HCT116 (cell line): ENCODE results near the gene MYO3B. TPM values are rescaled to one million over a fixed set of nuclear protein-coding genes. Genes with fewer than 3 reads are reported as not detected.

ENCODE experiments used
- ATAC-seq: fragments of 200-7000 bp; cut with Tn5 transposase; 2 replicates; pipeline ENCODE4 v1.9.1; 2020; ENCODE audit warnings: mild to moderate bottlenecking, moderate library complexity
- BruUV-seq: library from RNA; stranded (reverse); fragments of 400-500 nt; replicated peaks from 2 replicates; lab custom pipeline; 2021; lab: Mats Ljungman, UMichigan
- CTCF ChIA-PET: fragments of 300-600 bp; sonication (Branson Sonifier 250); formaldehyde crosslinking; loops from one replicate; lab custom pipeline; 2021; ENCODE audit warnings: antibody characterized with exemption; lab: Charles Lee
- POLR2A ChIA-PET: fragments of 300-600, 350-600 bp; sonication (Branson Sonifier 250); formaldehyde crosslinking; loops from one replicate; lab custom pipeline; 2021; ENCODE audit warnings: antibody characterized with exemption; lab: Charles Lee
- RAD21 ChIA-PET, 2 experiments: fragments of 300-600 bp; sonication (Branson Sonifier 250); formaldehyde crosslinking; loops; one replicate each; lab custom pipeline; 2023; ENCODE audit warnings: low total read pairs in 2 of 2; ENCODE audit not compliant: uncharacterized antibody in 2 of 2, unreplicated experiment in 2 of 2, low non-redundant PET in 1 of 2; lab: Charles Lee
- DNase-seq: peaks from one replicate; pipeline ENCODE4 v3.0.0-alpha.2; 2010; ENCODE audit warnings: low read depth, low spot score
- H2AFZ ChIP-seq: fragments of 200-600 bp; shearing (Covaris generic), sonication (generic); 2 replicates; pipeline ENCODE4 v1.6.1; 2017; ENCODE audit warnings: low read depth, mixed run types, mixed read lengths, antibody characterized with exemption, low read length; ENCODE audit not compliant: poor library complexity, severe bottlenecking
- H3K27ac ChIP-seq: 2 replicates; pipeline ENCODE4 v1.5.1; 2012; ENCODE audit warnings: low read depth, low read length
- H3K27me3 ChIP-seq: fragments of 200-600 bp; sonication (generic); 2 replicates; pipeline ENCODE4 v1.6.1; 2016; ENCODE audit warnings: mixed run types, low read length, mixed read lengths; ENCODE audit not compliant: insufficient read depth
- H3K36me3 ChIP-seq, 2 experiments: fragments of 200-500 bp in 1 of 2; fragments of 200-600 bp in 1 of 2; sonication (Bioruptor generic) in 1 of 2; sonication (generic) in 1 of 2; 2 replicates each; pipeline versions ENCODE4 v1.5.1 to v1.6.1; 2014 to 2016; ENCODE audit warnings: low read length in 2 of 2, inconsistent platforms in 1 of 2, mixed read lengths in 1 of 2, mixed run types in 1 of 2; ENCODE audit not compliant: insufficient read depth in 2 of 2, control insufficient read depth in 1 of 2
- H3K4me1 ChIP-seq, 2 experiments: fragments of 200-600 bp in 1 of 2; sonication (generic) in 1 of 2; 2 replicates each; pipeline versions ENCODE4 v1.5.1 to v1.6.1; 2012 to 2017; ENCODE audit warnings: low read length in 2 of 2, inconsistent platforms in 1 of 2, mild to moderate bottlenecking in 1 of 2, mixed read lengths in 1 of 2, mixed run types in 1 of 2, moderate library complexity in 1 of 2; ENCODE audit not compliant: insufficient read depth in 2 of 2, control insufficient read depth in 1 of 2
- H3K4me2 ChIP-seq: fragments of 200-600 bp; sonication (generic); 2 replicates; pipeline ENCODE4 v1.6.1; 2017; ENCODE audit warnings: mixed run types, low read length, mixed read lengths
- H3K4me3 ChIP-seq, 2 experiments: fragments of 200-600 bp in 1 of 2; sonication (generic) in 1 of 2; replicated peaks in 1 of 2; 2 replicates each; pipeline ENCODE4 v1.5.1; 2011 to 2016; ENCODE audit warnings: low read length in 2 of 2, control low read depth in 1 of 2, low read depth in 1 of 2, mild to moderate bottlenecking in 1 of 2, mixed read lengths in 1 of 2, mixed run types in 1 of 2
- H3K79me2 ChIP-seq: fragments of 200-600 bp; sonication (generic); 2 replicates; pipeline ENCODE4 v1.6.1; 2017; ENCODE audit warnings: mild to moderate bottlenecking, mixed run types, low read length, moderate library complexity, mixed read lengths; ENCODE audit not compliant: insufficient read depth
- H3K9ac ChIP-seq: fragments of 200-600 bp; sonication (generic); 2 replicates; pipeline ENCODE4 v1.6.1; 2016; ENCODE audit warnings: low read length, mixed read lengths
- H3K9me2 ChIP-seq: fragments of 200-600 bp; sonication (generic), shearing (Covaris generic); 2 replicates; pipeline ENCODE4 v1.6.1; 2017; ENCODE audit warnings: mixed run types, mild to moderate bottlenecking, moderate library complexity; ENCODE audit not compliant: insufficient read depth
- H3K9me3 ChIP-seq, 2 experiments: fragments of 200-500 bp in 1 of 2; fragments of 200-600 bp in 1 of 2; sonication (Bioruptor generic) in 1 of 2; sonication (generic) in 1 of 2; 2 replicates each; pipeline ENCODE4 v1.6.1; 2014 to 2017; ENCODE audit warnings: low read length in 2 of 2, mixed read lengths in 2 of 2, inconsistent platforms in 1 of 2, low read depth in 1 of 2, mild to moderate bottlenecking in 1 of 2, mixed run types in 1 of 2, moderate library complexity in 1 of 2; ENCODE audit not compliant: control insufficient read depth in 1 of 2, insufficient read depth in 1 of 2
- H4K20me1 ChIP-seq: fragments of 200-600 bp; sonication (generic), shearing (Covaris generic); 2 replicates; pipeline ENCODE4 v1.6.1; 2017; ENCODE audit warnings: mixed run types, mild to moderate bottlenecking, moderate library complexity; ENCODE audit not compliant: insufficient read depth
- CTCF ChIP-seq, 3 experiments: fragments of 200-600 bp in 1 of 3; sonication (generic) in 1 of 3; IDR thresholded peaks in 2 of 3; conservative IDR thresholded peaks in 1 of 3; 2 replicates each; pipeline ENCODE4 v1.5.1; 2012 to 2017; ENCODE audit warnings: low read depth in 2 of 3, low read length in 2 of 3, antibody characterized with exemption in 1 of 3, borderline replicate concordance in 1 of 3, control low read depth in 1 of 3, mild to moderate bottlenecking in 1 of 3, mixed read lengths in 1 of 3, mixed run types in 1 of 3, moderate library complexity in 1 of 3; ENCODE audit not compliant: insufficient read depth in 1 of 3
- ELF1 ChIP-seq: IDR thresholded peaks from 2 replicates; pipeline ENCODE4 v1.6.1; 2012; ENCODE audit warnings: low read depth, borderline replicate concordance
- EZH2phosphoT487 ChIP-seq: fragments of 200-600 bp; IDR thresholded peaks from 2 replicates; pipeline ENCODE4 v1.6.1; 2018; ENCODE audit warnings: antibody characterized with exemption, borderline replicate concordance
- MAX ChIP-seq: IDR thresholded peaks from 2 replicates; pipeline ENCODE4 v1.6.1; 2012
- POLR2A ChIP-seq: IDR thresholded peaks from 2 replicates; pipeline ENCODE4 v1.7.0; 2011; ENCODE audit warnings: borderline replicate concordance; ENCODE audit not compliant: insufficient read depth, insufficient read length; ENCODE audit errors: extremely low read depth
- RAD21 ChIP-seq: IDR thresholded peaks from 2 replicates; pipeline ENCODE4 v1.6.1; 2012; ENCODE audit warnings: low read depth, mild to moderate bottlenecking
- SP1 ChIP-seq: IDR thresholded peaks from 2 replicates; pipeline ENCODE4 v1.6.1; 2012; ENCODE audit warnings: low read depth
- intact Hi-C: fragments of 100-400 bp; cut with micrococcal nuclease; formaldehyde crosslinking; loops from 2 replicates; pipeline ENCODE4 v1.10.0; 2022
- total RNA-seq: library from RNA; stranded (reverse); gene quantifications from one replicate; pipeline ENCODE4 v1.2.1, GENCODE V29; 2021; ENCODE audit not compliant: unreplicated experiment
- TF ChIP-seq, protein P1 (sequence below): IDR thresholded peaks from 2 replicates; pipeline ENCODE4 v1.6.1; 2012; ENCODE audit warnings: low read depth

The MYO3B gene
- total RNA-seq, 1 experiment from 2014 or later: not detected

- Histone ChIP-seq H3K79me2 (no peaks in the 10 kb centered on the region), H3K9me3 (no peaks in the 10 kb centered on the region), H4K20me1 (no peaks in the 10 kb centered on the region), H3K9me2 (no peaks in the 10 kb centered on the region), H3K4me3 (no peak overlapping the region)
- BruUV-seq: no TSS peak
- RAD21 ChIA-PET: no interaction called here
- intact Hi-C loops: no loop called here
- no peak for ATAC-seq
- TF ChIP-seq, protein P1, sequence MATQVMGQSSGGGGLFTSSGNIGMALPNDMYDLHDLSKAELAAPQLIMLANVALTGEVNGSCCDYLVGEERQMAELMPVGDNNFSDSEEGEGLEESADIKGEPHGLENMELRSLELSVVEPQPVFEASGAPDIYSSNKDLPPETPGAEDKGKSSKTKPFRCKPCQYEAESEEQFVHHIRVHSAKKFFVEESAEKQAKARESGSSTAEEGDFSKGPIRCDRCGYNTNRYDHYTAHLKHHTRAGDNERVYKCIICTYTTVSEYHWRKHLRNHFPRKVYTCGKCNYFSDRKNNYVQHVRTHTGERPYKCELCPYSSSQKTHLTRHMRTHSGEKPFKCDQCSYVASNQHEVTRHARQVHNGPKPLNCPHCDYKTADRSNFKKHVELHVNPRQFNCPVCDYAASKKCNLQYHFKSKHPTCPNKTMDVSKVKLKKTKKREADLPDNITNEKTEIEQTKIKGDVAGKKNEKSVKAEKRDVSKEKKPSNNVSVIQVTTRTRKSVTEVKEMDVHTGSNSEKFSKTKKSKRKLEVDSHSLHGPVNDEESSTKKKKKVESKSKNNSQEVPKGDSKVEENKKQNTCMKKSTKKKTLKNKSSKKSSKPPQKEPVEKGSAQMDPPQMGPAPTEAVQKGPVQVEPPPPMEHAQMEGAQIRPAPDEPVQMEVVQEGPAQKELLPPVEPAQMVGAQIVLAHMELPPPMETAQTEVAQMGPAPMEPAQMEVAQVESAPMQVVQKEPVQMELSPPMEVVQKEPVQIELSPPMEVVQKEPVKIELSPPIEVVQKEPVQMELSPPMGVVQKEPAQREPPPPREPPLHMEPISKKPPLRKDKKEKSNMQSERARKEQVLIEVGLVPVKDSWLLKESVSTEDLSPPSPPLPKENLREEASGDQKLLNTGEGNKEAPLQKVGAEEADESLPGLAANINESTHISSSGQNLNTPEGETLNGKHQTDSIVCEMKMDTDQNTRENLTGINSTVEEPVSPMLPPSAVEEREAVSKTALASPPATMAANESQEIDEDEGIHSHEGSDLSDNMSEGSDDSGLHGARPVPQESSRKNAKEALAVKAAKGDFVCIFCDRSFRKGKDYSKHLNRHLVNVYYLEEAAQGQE: no peak
- no peak for TF ChIP-seq ELF1
- TF ChIP-seq POLR2A: no peak
- no peak for TF ChIP-seq RAD21
- TF ChIP-seq SP1: no peak
- TF ChIP-seq, all 23 proteins: peak for 0
- no peak overlapping the region for H3K27ac ChIP-seq
- H3K4me2 ChIP-seq: no peak overlapping the region
- H3K4me1 ChIP-seq: no peaks in the 10 kb centered on the region
- no peak overlapping the region for H3K9ac ChIP-seq
- ChIA-PET CTCF (no interaction called here), POLR2A (no interaction called here)
- DNase-seq: no peak
- no peak overlapping the region for H2AFZ ChIP-seq
- no peaks in the 10 kb centered on the region for H3K36me3 ChIP-seq
- H3K27me3 ChIP-seq: no peaks in the 10 kb centered on the region
Measured at GRCh38 chr2:170144761-170145160, 33.2 kb upstream of the MYO3B start.

GRCh38 chr2:170145191-170145590, 32.8 kb upstream of the MYO3B start:
- POLR2A ChIA-PET: no interaction called here
- Histone ChIP-seq H3K79me2 (no peaks in the 10 kb centered on the region), H2AFZ (no peak overlapping the region), H3K9me2 (no peaks in the 10 kb centered on the region), H3K36me3 (no peaks in the 10 kb centered on the region), H3K9me3 (no peaks in the 10 kb centered on the region), H3K9ac (no peak overlapping the region), H3K4me3 (no peak overlapping the region), H4K20me1 (no peaks in the 10 kb centered on the region), H3K4me1 (no peaks in the 10 kb centered on the region), H3K27ac (no peak overlapping the region), H3K4me2 (no peak overlapping the region), H3K27me3 (no peaks in the 10 kb centered on the region)
- ATAC-seq: no peak
- no TSS peak for BruUV-seq
- DNase-seq: no peak
- RAD21 ChIA-PET: no interaction called here
- intact Hi-C loops: no loop called here
- CTCF ChIA-PET: no interaction called here
- TF ChIP-seq MAX: no peak
- TF ChIP-seq CTCF (IDR thresholded peaks at IDR 0.05 in 2 of 3, conservative IDR thresholded peaks at IDR 0.05 in 1 of 3; ENCODE audit: borderline replicate concordance in 1 of 3, insufficient read depth in 1 of 3, low read depth in 2 of 3, low read length in 2 of 3): no peak
- TF ChIP-seq, protein P1: no peak
- TF ChIP-seq EZH2phosphoT487: no peak
